ENCODE data around the gene SDK1. TPM values are rescaled to one million over a fixed set of nuclear protein-coding genes. Genes with fewer than 3 reads are reported as not detected.
"Not testable (repeated sequence)": the region's sequence is repeated elsewhere in the genome, so short reads cannot be mapped to it uniquely, and the experiment has no call there.

The SDK1 gene
- total RNA-seq, 1 donor from 2014 or later: 225 TPM

- no peak overlapping the region for H3K27ac Mint-ChIP-seq (ENCODE audit: unreplicated experiment)
- H3K4me1 Mint-ChIP-seq (ENCODE audit: low read depth, unreplicated experiment): peaks cover 7% of the 10 kb centered on the region
- no peak for DNase-seq
- no peak overlapping the region for H3K4me3 Mint-ChIP-seq (ENCODE audit: unreplicated experiment)
- H3K36me3 Mint-ChIP-seq (ENCODE audit: unreplicated experiment): peaks cover 16% of the 10 kb centered on the region
- H3K9me3 Mint-ChIP-seq (ENCODE audit: unreplicated experiment): peaks cover 16% of the 10 kb centered on the region
- no peak for TF ChIP-seq CTCF (IDR thresholded peaks at IDR 0.05; ENCODE audit: partially characterized antibody, unreplicated experiment)
- H3K27me3 Mint-ChIP-seq (ENCODE audit: unreplicated experiment): peaks cover 14% of the 10 kb centered on the region
Measured at GRCh38 chr7:4233621-4234497, 932.8 kb downstream of the SDK1 start.

- Mint-ChIP-seq H3K36me3 (ENCODE audit: unreplicated experiment) (peaks cover 16% of the 10 kb centered on the region), H3K4me3 (ENCODE audit: unreplicated experiment) (no peak overlapping the region), H3K9me3 (ENCODE audit: unreplicated experiment) (peaks cover 14% of the 10 kb centered on the region), H3K27ac (ENCODE audit: unreplicated experiment) (no peak overlapping the region), H3K4me1 (ENCODE audit: low read depth, unreplicated experiment) (peaks cover 2% of the 10 kb centered on the region), H3K27me3 (ENCODE audit: unreplicated experiment) (peaks cover 15% of the 10 kb centered on the region)
- no peak for TF ChIP-seq CTCF (IDR thresholded peaks at IDR 0.05; ENCODE audit: partially characterized antibody, unreplicated experiment)
- no peak for DNase-seq
Measured at GRCh38 chr7:4234498-4234855, 933.4 kb downstream of the SDK1 start.

GRCh38 chr7:4234886-4235285 is 933.8 kb downstream of the SDK1 start:
- H3K4me1 Mint-ChIP-seq (ENCODE audit: low read depth, unreplicated experiment): peaks cover 2% of the 10 kb centered on the region
- DNase-seq: no peak
- H3K27ac Mint-ChIP-seq (ENCODE audit: unreplicated experiment): no peak overlapping the region
- TF ChIP-seq CTCF (IDR thresholded peaks at IDR 0.05; ENCODE audit: partially characterized antibody, unreplicated experiment): no peak
- H3K27me3 Mint-ChIP-seq (ENCODE audit: unreplicated experiment): peaks cover 15% of the 10 kb centered on the region
- no peak overlapping the region for H3K4me3 Mint-ChIP-seq (ENCODE audit: unreplicated experiment)
- peaks cover 16% of the 10 kb centered on the region for H3K36me3 Mint-ChIP-seq (ENCODE audit: unreplicated experiment)
- H3K9me3 Mint-ChIP-seq (ENCODE audit: unreplicated experiment): peaks cover 13% of the 10 kb centered on the region

GRCh38 chr7:4235596-4235995 is 934.5 kb downstream of the SDK1 start:
- DNase-seq: no peak
- H3K4me3 Mint-ChIP-seq (ENCODE audit: unreplicated experiment): no peak overlapping the region
- no peak overlapping the region for H3K27ac Mint-ChIP-seq (ENCODE audit: unreplicated experiment)
- H3K27me3 Mint-ChIP-seq (ENCODE audit: unreplicated experiment): peaks cover 18% of the 10 kb centered on the region
- peaks cover 7% of the 10 kb centered on the region for H3K4me1 Mint-ChIP-seq (ENCODE audit: low read depth, unreplicated experiment)
- TF ChIP-seq CTCF (IDR thresholded peaks at IDR 0.05; ENCODE audit: partially characterized antibody, unreplicated experiment): no peak
- peaks cover 10% of the 10 kb centered on the region for H3K9me3 Mint-ChIP-seq (ENCODE audit: unreplicated experiment)
- H3K36me3 Mint-ChIP-seq (ENCODE audit: unreplicated experiment): peaks cover 9% of the 10 kb centered on the region

- peaks cover 8% of the 10 kb centered on the region for H3K36me3 Mint-ChIP-seq (ENCODE audit: unreplicated experiment)
- H3K4me1 Mint-ChIP-seq (ENCODE audit: low read depth, unreplicated experiment): peaks cover 9% of the 10 kb centered on the region
- H3K4me3 Mint-ChIP-seq (ENCODE audit: unreplicated experiment): no peak overlapping the region
- H3K27ac Mint-ChIP-seq (ENCODE audit: unreplicated experiment): no peak overlapping the region
- DNase-seq: no peak
- peaks cover 19% of the 10 kb centered on the region for H3K27me3 Mint-ChIP-seq (ENCODE audit: unreplicated experiment)
- H3K9me3 Mint-ChIP-seq (ENCODE audit: unreplicated experiment): peaks cover 8% of the 10 kb centered on the region
- TF ChIP-seq CTCF (IDR thresholded peaks at IDR 0.05; ENCODE audit: partially characterized antibody, unreplicated experiment): no peak
Measured at GRCh38 chr7:4236389-4236788, 935.3 kb downstream of the SDK1 start.

- not testable (repeated sequence) for DNase-seq; H3K36me3 Mint-ChIP-seq (ENCODE audit: unreplicated experiment); H3K4me3 Mint-ChIP-seq (ENCODE audit: unreplicated experiment); H3K4me1 Mint-ChIP-seq (ENCODE audit: low read depth, unreplicated experiment)
- H3K27ac Mint-ChIP-seq (ENCODE audit: unreplicated experiment): peak overlapping the region; percentile 22
- H3K27me3 Mint-ChIP-seq (ENCODE audit: unreplicated experiment): peaks cover 17% of the 10 kb centered on the region
- H3K9me3 Mint-ChIP-seq (ENCODE audit: unreplicated experiment): peaks cover 11% of the 10 kb centered on the region
Measured at GRCh38 chr7:4236873-4237272, 935.8 kb downstream of the SDK1 start.
